ENCODE measurements around the gene LRMDA.

Gene LRMDA

GRCh38 chr10:75969031-75969430 lies 537.6 kb downstream of the LRMDA start:
- no peak for DNase-seq (ENCODE audit: low spot score in 2 of 2)
- in situ Hi-C loops (cut with MboI; ENCODE audit: low sequenced_read_pairs): no loop called here

GRCh38 chr10:75971402-75972211 lies 540.2 kb downstream of the LRMDA start:
- DNase-seq (ENCODE audit: low spot score in 2 of 2): no peak
- Histone ChIP-seq H3K9me3 (no peaks in the 10 kb centered on the region), H3K4me3 (no peak overlapping the region), H3K27me3 (ENCODE audit: low read depth) (no peaks in the 10 kb centered on the region), H3K4me1 (no peaks in the 10 kb centered on the region), H3K36me3 (replicated peaks) (no peaks in the 10 kb centered on the region)
- in situ Hi-C loops (cut with MboI; ENCODE audit: low sequenced_read_pairs): no loop called here

More at GRCh38 chr10:75969031-75969430, 537.6 kb downstream of the LRMDA start:
- Histone ChIP-seq H3K27me3 (ENCODE audit: low read depth) (no peaks in the 10 kb centered on the region), H3K4me3 (no peak overlapping the region), H3K36me3 (replicated peaks) (no peaks in the 10 kb centered on the region), H3K9me3 (no peaks in the 10 kb centered on the region), H3K4me1 (no peaks in the 10 kb centered on the region)

GRCh38 chr10:75972491-75973276 lies 541.3 kb downstream of the LRMDA start:
- H3K27me3 ChIP-seq (ENCODE audit: low read depth): no peaks in the 10 kb centered on the region

GRCh38 chr10:75974080-75974479 lies 542.7 kb downstream of the LRMDA start:
- in situ Hi-C loops (cut with MboI; ENCODE audit: low sequenced_read_pairs): no loop called here
- Histone ChIP-seq H3K4me3 (no peak overlapping the region), H3K27me3 (ENCODE audit: low read depth) (no peaks in the 10 kb centered on the region), H3K4me1 (no peaks in the 10 kb centered on the region), H3K9me3 (no peaks in the 10 kb centered on the region), H3K36me3 (replicated peaks) (no peaks in the 10 kb centered on the region)
- DNase-seq (ENCODE audit: low spot score in 2 of 2): no peak

More at GRCh38 chr10:75972491-75973276, 541.3 kb downstream of the LRMDA start:
- no peaks in the 10 kb centered on the region for H3K4me1 ChIP-seq
- no peak overlapping the region for H3K4me3 ChIP-seq
- H3K36me3 ChIP-seq (replicated peaks): no peaks in the 10 kb centered on the region
- DNase-seq (ENCODE audit: low spot score in 2 of 2): no peak
- H3K9me3 ChIP-seq: no peaks in the 10 kb centered on the region
- in situ Hi-C loops (cut with MboI; ENCODE audit: low sequenced_read_pairs): no loop called here

- in situ Hi-C loops (cut with MboI; ENCODE audit: low sequenced_read_pairs): no loop called here
- no peaks in the 10 kb centered on the region for H3K36me3 ChIP-seq (replicated peaks)
Observed at GRCh38 chr10:75976681-75977080, 545.3 kb downstream of the LRMDA start.

GRCh38 chr10:75977139-75977538 lies 545.7 kb downstream of the LRMDA start:
- no peaks in the 10 kb centered on the region for H3K27me3 ChIP-seq (ENCODE audit: low read depth)
- no peak overlapping the region for H3K4me3 ChIP-seq
- H3K36me3 ChIP-seq (replicated peaks): no peaks in the 10 kb centered on the region
- no peak for DNase-seq (ENCODE audit: low spot score in 2 of 2)
- in situ Hi-C loops (cut with MboI; ENCODE audit: low sequenced_read_pairs): no loop called here
- H3K9me3 ChIP-seq: no peaks in the 10 kb centered on the region
- H3K4me1 ChIP-seq: no peaks in the 10 kb centered on the region

More at GRCh38 chr10:75976681-75977080, 545.3 kb downstream of the LRMDA start:
- H3K9me3 ChIP-seq: no peaks in the 10 kb centered on the region
- no peak overlapping the region for H3K4me3 ChIP-seq
- no peak for DNase-seq (ENCODE audit: low spot score in 2 of 2)
- H3K4me1 ChIP-seq: no peaks in the 10 kb centered on the region
- H3K27me3 ChIP-seq (ENCODE audit: low read depth): no peaks in the 10 kb centered on the region

- DNase-seq (ENCODE audit: low spot score in 2 of 2): no peak
- no peaks in the 10 kb centered on the region for H3K36me3 ChIP-seq (replicated peaks)
- H3K27me3 ChIP-seq (ENCODE audit: low read depth): no peaks in the 10 kb centered on the region
- in situ Hi-C loops (cut with MboI; ENCODE audit: low sequenced_read_pairs): no loop called here
- no peaks in the 10 kb centered on the region for H3K4me1 ChIP-seq
- H3K9me3 ChIP-seq: no peaks in the 10 kb centered on the region
- no peak overlapping the region for H3K4me3 ChIP-seq
Observed at GRCh38 chr10:75978213-75978612, 546.8 kb downstream of the LRMDA start.

- Histone ChIP-seq H3K9me3 (no peaks in the 10 kb centered on the region), H3K36me3 (replicated peaks) (no peaks in the 10 kb centered on the region), H3K4me3 (no peak overlapping the region), H3K4me1 (no peaks in the 10 kb centered on the region), H3K27me3 (ENCODE audit: low read depth) (no peaks in the 10 kb centered on the region)
- in situ Hi-C loops (cut with MboI; ENCODE audit: low sequenced_read_pairs): no loop called here
- DNase-seq (ENCODE audit: low spot score in 2 of 2): no peak
Observed at GRCh38 chr10:75980419-75981002, 549.1 kb downstream of the LRMDA start.

- Histone ChIP-seq H3K4me1 (no peaks in the 10 kb centered on the region), H3K9me3 (no peaks in the 10 kb centered on the region), H3K4me3 (no peak overlapping the region), H3K36me3 (replicated peaks) (no peaks in the 10 kb centered on the region), H3K27me3 (ENCODE audit: low read depth) (no peaks in the 10 kb centered on the region)
- no peak for DNase-seq (ENCODE audit: low spot score in 2 of 2)
- in situ Hi-C loops (cut with MboI; ENCODE audit: low sequenced_read_pairs): no loop called here
Observed at GRCh38 chr10:75982611-75983369, 551.4 kb downstream of the LRMDA start.

GRCh38 chr10:75984067-75984466 lies 552.6 kb downstream of the LRMDA start:
- Histone ChIP-seq H3K9me3 (no peaks in the 10 kb centered on the region), H3K4me1 (no peaks in the 10 kb centered on the region), H3K27me3 (ENCODE audit: low read depth) (no peaks in the 10 kb centered on the region), H3K36me3 (replicated peaks) (no peaks in the 10 kb centered on the region), H3K4me3 (no peak overlapping the region)
- in situ Hi-C loops (cut with MboI; ENCODE audit: low sequenced_read_pairs): no loop called here
- no peak for DNase-seq (ENCODE audit: low spot score in 2 of 2)

- no peaks in the 10 kb centered on the region for H3K36me3 ChIP-seq (replicated peaks)
- H3K27me3 ChIP-seq (ENCODE audit: low read depth): no peaks in the 10 kb centered on the region
- H3K4me3 ChIP-seq: no peak overlapping the region
- no peaks in the 10 kb centered on the region for H3K4me1 ChIP-seq
- in situ Hi-C loops (cut with MboI; ENCODE audit: low sequenced_read_pairs): no loop called here
- no peak for DNase-seq (ENCODE audit: low spot score in 2 of 2)
- H3K9me3 ChIP-seq: no peaks in the 10 kb centered on the region
Observed at GRCh38 chr10:75987616-75988015, 556.2 kb downstream of the LRMDA start.

GRCh38 chr10:75994357-75995040 lies 563.1 kb downstream of the LRMDA start:
- H3K9me3 ChIP-seq: no peaks in the 10 kb centered on the region
- no peaks in the 10 kb centered on the region for H3K36me3 ChIP-seq (replicated peaks)
- in situ Hi-C loops (cut with MboI; ENCODE audit: low sequenced_read_pairs): no loop called here
- H3K4me3 ChIP-seq: no peak overlapping the region
- H3K27me3 ChIP-seq (ENCODE audit: low read depth): no peaks in the 10 kb centered on the region
- H3K4me1 ChIP-seq: no peaks in the 10 kb centered on the region
- no peak for DNase-seq (ENCODE audit: low spot score in 2 of 2)

- Histone ChIP-seq H3K4me3 (no peak overlapping the region), H3K4me1 (no peaks in the 10 kb centered on the region), H3K27me3 (ENCODE audit: low read depth) (no peaks in the 10 kb centered on the region), H3K9me3 (no peaks in the 10 kb centered on the region), H3K36me3 (replicated peaks) (no peaks in the 10 kb centered on the region)
- no peak for DNase-seq (ENCODE audit: low spot score in 2 of 2)
- in situ Hi-C loops (cut with MboI; ENCODE audit: low sequenced_read_pairs): no loop called here
Observed at GRCh38 chr10:75995041-75995430, 563.6 kb downstream of the LRMDA start.

Measured in HAP-1 (cell line).